HUES64 (cell line): ENCODE results near the gene TENM4.

Source experiments
- H3K27ac ChIP-seq: 2 replicates; pipeline ENCODE4 v1.7.0; 2013; ENCODE audit warnings: low read depth, low read length, inconsistent platforms
- H3K27me3 ChIP-seq: 2 replicates; pipeline ENCODE4 v1.6.1; 2013; ENCODE audit warnings: mild to moderate bottlenecking, low read length; ENCODE audit not compliant: insufficient read depth
- H3K36me3 ChIP-seq: 2 replicates; pipeline ENCODE4 v1.6.1; 2013; ENCODE audit warnings: mild to moderate bottlenecking, low read length; ENCODE audit not compliant: insufficient read depth
- H3K4me1 ChIP-seq: 2 replicates; pipeline ENCODE4 v1.6.1; 2013; ENCODE audit warnings: mild to moderate bottlenecking, low read length, moderate library complexity; ENCODE audit not compliant: insufficient read depth
- H3K4me3 ChIP-seq: 2 replicates; pipeline ENCODE4 v1.5.1; 2013; ENCODE audit warnings: mild to moderate bottlenecking, low read length, moderate library complexity
- H3K9ac ChIP-seq: 2 replicates; pipeline ENCODE4 v1.6.1; 2013; ENCODE audit warnings: mild to moderate bottlenecking, low read depth, low read length
- H3K9me3 ChIP-seq: 2 replicates; pipeline ENCODE4 v1.6.1; 2013; ENCODE audit warnings: low read depth, low read length; ENCODE audit not compliant: insufficient read depth
- whole genome bisulfite sequencing: fragments of 150-250, 120-280 bp; methylation state at CpG from one replicate; pipeline ENCODE4 v1.1.7; 2013; ENCODE audit warnings: missing lambda C conversion rate; 5-methylcytosine and 5-hydroxymethylcytosine counted together

Gene TENM4

GRCh38 chr11:79150966-79151365 lies 289.9 kb downstream of the TENM4 start:
- no peak overlapping the region for H3K27ac ChIP-seq
- H3K4me3 ChIP-seq: no peak overlapping the region
- no peaks in the 10 kb centered on the region for H3K36me3 ChIP-seq
- no peaks in the 10 kb centered on the region for H3K27me3 ChIP-seq
- no peaks in the 10 kb centered on the region for H3K9me3 ChIP-seq
- H3K4me1 ChIP-seq: no peaks in the 10 kb centered on the region
- 60% methylated on average over 3 of the region's 3 CpGs for WGBS
- no peak overlapping the region for H3K9ac ChIP-seq

- H3K27ac ChIP-seq: no peak overlapping the region
- H3K27me3 ChIP-seq: no peaks in the 10 kb centered on the region
- no peaks in the 10 kb centered on the region for H3K4me1 ChIP-seq
- WGBS: 81% methylated on average over 1 of the region's 1 CpG
- no peaks in the 10 kb centered on the region for H3K9me3 ChIP-seq
- no peak overlapping the region for H3K9ac ChIP-seq
- H3K36me3 ChIP-seq: no peaks in the 10 kb centered on the region
- H3K4me3 ChIP-seq: no peak overlapping the region
Observed at GRCh38 chr11:79150320-79150719, 290.5 kb downstream of the TENM4 start.

- Histone ChIP-seq H3K27ac (no peak overlapping the region), H3K9me3 (no peaks in the 10 kb centered on the region), H3K4me1 (no peaks in the 10 kb centered on the region), H3K4me3 (no peak overlapping the region), H3K9ac (no peak overlapping the region), H3K27me3 (no peaks in the 10 kb centered on the region), H3K36me3 (no peaks in the 10 kb centered on the region)
- 65% methylated on average over 2 of the region's 2 CpGs for WGBS
Observed at GRCh38 chr11:79147731-79148130, 293.1 kb downstream of the TENM4 start.

- H3K9ac ChIP-seq: no peak overlapping the region
- H3K36me3 ChIP-seq: no peaks in the 10 kb centered on the region
- no peaks in the 10 kb centered on the region for H3K9me3 ChIP-seq
- no peak overlapping the region for H3K27ac ChIP-seq
- H3K4me1 ChIP-seq: no peaks in the 10 kb centered on the region
- 99% methylated on average over 4 of the region's 4 CpGs for WGBS
- H3K27me3 ChIP-seq: no peaks in the 10 kb centered on the region
- H3K4me3 ChIP-seq: no peak overlapping the region
Observed at GRCh38 chr11:79147011-79147410, 293.8 kb downstream of the TENM4 start.

GRCh38 chr11:79139900-79140299 lies 300.9 kb downstream of the TENM4 start:
- no peaks in the 10 kb centered on the region for H3K27me3 ChIP-seq
- no peaks in the 10 kb centered on the region for H3K9me3 ChIP-seq
- no peaks in the 10 kb centered on the region for H3K4me1 ChIP-seq
- no peak overlapping the region for H3K27ac ChIP-seq
- no peak overlapping the region for H3K4me3 ChIP-seq
- 96% methylated on average over 4 of the region's 4 CpGs for WGBS
- H3K36me3 ChIP-seq: no peaks in the 10 kb centered on the region
- H3K9ac ChIP-seq: no peak overlapping the region

GRCh38 chr11:79129702-79130101 lies 311.1 kb downstream of the TENM4 start:
- Histone ChIP-seq H3K4me1 (no peaks in the 10 kb centered on the region), H3K9me3 (peaks cover 9% of the 10 kb centered on the region; the same call in 1 of the 2 replicates), H3K9ac (no peak overlapping the region), H3K36me3 (no peaks in the 10 kb centered on the region), H3K27ac (no peak overlapping the region), H3K27me3 (no peaks in the 10 kb centered on the region), H3K4me3 (no peak overlapping the region)
- WGBS: 95% methylated on average over 4 of the region's 4 CpGs

GRCh38 chr11:79128291-79128690 lies 312.5 kb downstream of the TENM4 start:
- Histone ChIP-seq H3K27ac (no peak overlapping the region), H3K4me1 (no peaks in the 10 kb centered on the region), H3K9ac (no peak overlapping the region), H3K4me3 (no peak overlapping the region), H3K9me3 (peaks cover 9% of the 10 kb centered on the region; the same call in 1 of the 2 replicates), H3K36me3 (no peaks in the 10 kb centered on the region), H3K27me3 (no peaks in the 10 kb centered on the region)
- WGBS: 98% methylated on average over 3 of the region's 3 CpGs

GRCh38 chr11:79122759-79123158 lies 318.1 kb downstream of the TENM4 start:
- Histone ChIP-seq H3K4me3 (no peak overlapping the region), H3K36me3 (no peaks in the 10 kb centered on the region), H3K9me3 (peaks cover 9% of the 10 kb centered on the region; the same call in 1 of the 2 replicates), H3K4me1 (peaks cover 12% of the 10 kb centered on the region; the same call in 1 of the 2 replicates), H3K27ac (no peak overlapping the region), H3K27me3 (no peaks in the 10 kb centered on the region), H3K9ac (no peak overlapping the region)
- 94% methylated on average over 3 of the region's 3 CpGs for WGBS

- WGBS: 86% methylated on average over 4 of the region's 4 CpGs
- H3K36me3 ChIP-seq: no peaks in the 10 kb centered on the region
- no peak overlapping the region for H3K27ac ChIP-seq
- H3K4me1 ChIP-seq: peaks cover 12% of the 10 kb centered on the region; the same call in 1 of the 2 replicates
- H3K4me3 ChIP-seq: no peak overlapping the region
- H3K9ac ChIP-seq: no peak overlapping the region
- H3K27me3 ChIP-seq: no peaks in the 10 kb centered on the region
- H3K9me3 ChIP-seq: peaks cover 6% of the 10 kb centered on the region; the same call in 1 of the 2 replicates
Observed at GRCh38 chr11:79121351-79121750, 319.5 kb downstream of the TENM4 start.

- Histone ChIP-seq H3K9me3 (no peaks in the 10 kb centered on the region), H3K9ac (no peak overlapping the region), H3K27ac (no peak overlapping the region), H3K27me3 (no peaks in the 10 kb centered on the region), H3K4me1 (peaks cover 12% of the 10 kb centered on the region; the same call in 1 of the 2 replicates), H3K36me3 (no peaks in the 10 kb centered on the region), H3K4me3 (no peak overlapping the region)
- WGBS: 66% methylated on average over 7 of the region's 8 CpGs
Observed at GRCh38 chr11:79119491-79120284, 321.1 kb downstream of the TENM4 start.

GRCh38 chr11:79117488-79117887 lies 323.3 kb downstream of the TENM4 start:
- Histone ChIP-seq H3K4me3 (no peak overlapping the region), H3K9me3 (no peaks in the 10 kb centered on the region), H3K9ac (no peak overlapping the region), H3K27me3 (no peaks in the 10 kb centered on the region), H3K27ac (no peak overlapping the region), H3K4me1 (peaks cover 12% of the 10 kb centered on the region; the same call in 1 of the 2 replicates), H3K36me3 (no peaks in the 10 kb centered on the region)
- 92% methylated on average over 1 of the region's 1 CpG for WGBS
